Stimulated activated CD8-positive, alpha-beta memory T cell treated with anti-CD3 and anti-CD28 coated beads, Interleukin-7, amount 100 ng/mL, for 24 hours (primary cell): ENCODE data around the gene UACA.
"Not testable (repeated sequence)": the region's sequence is repeated elsewhere in the genome, so short reads cannot be mapped to it uniquely, and the experiment has no call there.

ENCODE experiments used
- DNase-seq: peaks from one replicate; pipeline ENCODE4 v3.0.0-alpha.2; 2020; ENCODE audit warnings: low read depth

Gene UACA

GRCh38 chr15:70753101-70753829 is 10.1 kb downstream of the UACA start:
- no peak for DNase-seq

GRCh38 chr15:70752193-70752635 is 11.1 kb downstream of the UACA start:
- DNase-seq, result no peak

- DNase-seq, result no peak
Observed at GRCh38 chr15:70750203-70750869, 13.0 kb downstream of the UACA start.

- DNase-seq, result no peak
Observed at GRCh38 chr15:70748281-70748747, 15.0 kb downstream of the UACA start.

GRCh38 chr15:70746598-70746997 is 16.8 kb downstream of the UACA start:
- not testable (repeated sequence) for DNase-seq

- DNase-seq, result no peak
Observed at GRCh38 chr15:70742928-70743327, 20.4 kb downstream of the UACA start.

- DNase-seq, result no peak
Observed at GRCh38 chr15:70741677-70742293, 21.6 kb downstream of the UACA start.

GRCh38 chr15:70741107-70741531 is 22.2 kb downstream of the UACA start:
- DNase-seq, result no peak

GRCh38 chr15:70735040-70735439 is 28.3 kb downstream of the UACA start:
- DNase-seq, result not testable (repeated sequence)

- no peak for DNase-seq
Observed at GRCh38 chr15:70729164-70729563, 34.2 kb downstream of the UACA start.

GRCh38 chr15:70726753-70727152 is 36.6 kb downstream of the UACA start:
- no peak for DNase-seq

GRCh38 chr15:70723927-70724326 is 39.4 kb downstream of the UACA start:
- DNase-seq, result no peak

GRCh38 chr15:70723122-70723422 is 40.3 kb downstream of the UACA start:
- no peak for DNase-seq

- DNase-seq, result no peak
Observed at GRCh38 chr15:70722266-70723121, 40.9 kb downstream of the UACA start.

- no peak for DNase-seq
Observed at GRCh38 chr15:70720228-70721016, 42.9 kb downstream of the UACA start.

GRCh38 chr15:70717237-70717793 is 46.0 kb downstream of the UACA start:
- DNase-seq, result no peak

GRCh38 chr15:70715840-70716485 is 47.4 kb downstream of the UACA start:
- DNase-seq, result no peak

- no peak for DNase-seq
Observed at GRCh38 chr15:70714565-70714964, 48.8 kb downstream of the UACA start.

- no peak for DNase-seq
Observed at GRCh38 chr15:70714015-70714414, 49.3 kb downstream of the UACA start.

- DNase-seq, result no peak
Observed at GRCh38 chr15:70712271-70712670, 51.1 kb downstream of the UACA start.

- no peak for DNase-seq
Observed at GRCh38 chr15:70710714-70711113, 52.6 kb downstream of the UACA start.
